Measurements from ENCODE around the gene MGAT4A. TPM values are rescaled to one million over a fixed set of nuclear protein-coding genes. Genes with fewer than 3 reads are reported as not detected.

MGAT4A gene
- total RNA-seq, 1 donor from 2014 or later = 12.2 TPM

GRCh38 chr2:98705333-98705617 is 25.7 kb downstream of the MGAT4A start:
- Mint-ChIP-seq H3K36me3 (ENCODE audit: low read depth) (no peaks in the 10 kb centered on the region), H3K9me3 (no peaks in the 10 kb centered on the region), H3K27ac (ENCODE audit: unreplicated experiment) (no peak overlapping the region), H3K4me3 (no peak overlapping the region), H3K4me1 (no peaks in the 10 kb centered on the region), H3K27me3 (ENCODE audit: low read depth) (no peaks in the 10 kb centered on the region)
- no peak for TF ChIP-seq CTCF (conservative IDR thresholded peaks at IDR 0.05)
- DNase-seq (ENCODE audit: low read depth, low spot score) = no peak

DNA sequence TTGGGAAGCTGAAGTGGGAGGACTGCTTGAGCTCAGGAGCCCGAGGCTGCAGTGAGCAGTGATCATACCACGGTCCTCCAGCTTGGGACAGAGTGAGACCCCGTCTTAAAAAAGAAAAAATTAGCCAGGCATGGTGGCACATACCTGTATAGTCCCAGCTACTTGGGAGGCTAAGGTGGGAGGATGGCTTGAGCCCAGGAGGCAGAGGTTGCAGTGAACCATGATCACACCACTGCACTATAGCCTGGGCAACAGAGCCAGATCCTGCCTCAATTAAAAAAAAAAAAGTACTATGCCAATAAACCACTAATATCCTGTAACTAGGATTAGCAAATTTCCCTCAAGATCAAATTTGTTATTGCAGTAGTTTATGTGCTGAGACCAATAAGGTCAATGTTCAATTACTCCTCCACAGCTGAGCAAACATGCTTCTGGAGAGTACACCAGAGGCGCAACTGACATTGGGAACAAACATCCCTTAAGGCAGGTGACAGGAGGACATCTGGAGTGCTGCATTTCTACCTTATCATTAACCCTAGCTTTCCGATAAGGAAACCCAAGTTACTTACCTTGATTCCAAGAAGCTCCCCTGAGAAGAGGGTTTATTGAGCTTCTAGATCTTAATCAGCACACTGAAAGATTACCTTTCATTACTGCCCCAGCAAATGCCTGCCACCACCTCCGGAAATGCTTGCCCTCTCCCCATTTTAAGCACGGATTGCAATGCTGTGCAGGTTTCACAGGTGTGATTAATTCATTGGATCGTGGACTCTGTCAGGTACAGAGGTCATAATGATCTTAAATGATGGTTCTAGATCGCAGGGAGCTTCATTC is 26.2 kb downstream of the MGAT4A start:
- H3K27ac Mint-ChIP-seq (ENCODE audit: unreplicated experiment) = no peak overlapping the region
- no peak for TF ChIP-seq CTCF (conservative IDR thresholded peaks at IDR 0.05)
- H3K4me3 Mint-ChIP-seq = no peak overlapping the region
- no peaks in the 10 kb centered on the region for H3K4me1 Mint-ChIP-seq
- no peaks in the 10 kb centered on the region for H3K36me3 Mint-ChIP-seq (ENCODE audit: low read depth)
- DNase-seq (ENCODE audit: low read depth, low spot score) = no peak
- H3K27me3 Mint-ChIP-seq (ENCODE audit: low read depth) = no peaks in the 10 kb centered on the region
- H3K9me3 Mint-ChIP-seq = no peaks in the 10 kb centered on the region

DNA sequence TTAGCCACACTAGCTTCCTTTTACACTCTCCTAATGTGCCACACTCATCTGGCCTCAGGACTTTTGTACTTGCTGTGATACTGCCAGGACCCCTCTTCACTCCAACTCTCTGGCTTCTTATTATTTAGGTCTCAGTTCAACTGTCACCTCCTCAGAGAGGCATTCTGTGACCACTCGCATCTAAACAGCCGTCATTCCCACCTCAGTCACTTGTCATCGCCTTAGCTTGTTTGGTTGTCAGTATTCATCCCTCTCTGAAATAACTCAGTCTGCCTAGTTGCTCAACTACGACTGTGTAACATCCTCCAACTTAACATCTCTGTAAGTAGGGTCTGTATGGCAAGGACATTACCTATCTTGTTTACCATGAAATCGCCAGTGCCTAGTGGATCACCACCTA is 27.2 kb downstream of the MGAT4A start:
- H3K4me3 Mint-ChIP-seq = no peak overlapping the region
- no peaks in the 10 kb centered on the region for H3K27me3 Mint-ChIP-seq (ENCODE audit: low read depth)
- no peak for TF ChIP-seq CTCF (conservative IDR thresholded peaks at IDR 0.05)
- H3K9me3 Mint-ChIP-seq = no peaks in the 10 kb centered on the region
- DNase-seq (ENCODE audit: low read depth, low spot score) = no peak
- H3K4me1 Mint-ChIP-seq = peaks cover under 1% of the 10 kb centered on the region
- H3K36me3 Mint-ChIP-seq (ENCODE audit: low read depth) = no peaks in the 10 kb centered on the region
- H3K27ac Mint-ChIP-seq (ENCODE audit: unreplicated experiment) = no peak overlapping the region

GRCh38 chr2:98702858-98703620 is 27.9 kb downstream of the MGAT4A start:
- Mint-ChIP-seq H3K27ac (ENCODE audit: unreplicated experiment) (no peak overlapping the region), H3K4me3 (no peak overlapping the region), H3K9me3 (no peaks in the 10 kb centered on the region), H3K4me1 (peaks cover 4% of the 10 kb centered on the region), H3K36me3 (ENCODE audit: low read depth) (no peaks in the 10 kb centered on the region), H3K27me3 (ENCODE audit: low read depth) (no peaks in the 10 kb centered on the region)
- DNase-seq (ENCODE audit: low read depth, low spot score) = no peak
- TF ChIP-seq CTCF (conservative IDR thresholded peaks at IDR 0.05) = no peak

DNA sequence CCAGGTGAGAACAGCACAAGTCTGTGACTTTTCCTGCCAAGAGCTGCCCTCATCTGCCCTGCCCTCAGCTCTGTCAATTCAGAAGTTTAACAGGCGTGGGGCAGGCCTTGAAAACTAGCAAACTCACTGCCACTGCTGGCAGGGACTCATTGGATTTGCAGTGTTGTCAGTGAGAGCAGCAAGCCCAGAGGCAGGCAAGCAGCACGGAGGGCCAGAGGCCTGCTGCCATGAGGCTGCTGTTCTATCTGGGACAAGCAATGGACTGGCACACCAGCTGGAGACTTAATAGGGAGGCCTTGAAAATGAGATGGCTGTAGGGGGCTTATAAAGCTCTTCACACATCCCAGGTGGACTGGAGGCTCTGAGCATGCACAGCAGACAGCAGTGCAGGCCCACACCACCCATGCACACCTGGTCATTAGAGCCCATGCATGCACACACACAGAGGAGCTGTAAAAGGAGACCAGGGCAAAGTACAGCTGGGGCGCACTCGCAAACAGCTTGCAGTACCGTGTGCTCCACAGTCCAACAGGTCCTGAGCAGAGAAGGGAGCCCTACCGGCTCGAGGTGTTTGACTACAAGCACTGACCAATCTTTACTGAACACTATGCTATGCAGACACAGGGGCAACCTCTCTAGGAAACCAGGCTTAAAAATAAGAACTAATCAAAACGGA is 28.7 kb downstream of the MGAT4A start:
- Mint-ChIP-seq H3K4me3 (no peak overlapping the region), H3K27ac (ENCODE audit: unreplicated experiment) (no peak overlapping the region), H3K9me3 (no peaks in the 10 kb centered on the region), H3K36me3 (ENCODE audit: low read depth) (no peaks in the 10 kb centered on the region), H3K27me3 (ENCODE audit: low read depth) (no peaks in the 10 kb centered on the region), H3K4me1 (peaks cover 11% of the 10 kb centered on the region)
- no peak for TF ChIP-seq CTCF (conservative IDR thresholded peaks at IDR 0.05)
- DNase-seq (ENCODE audit: low read depth, low spot score) = no peak
